Measurements from ENCODE around the gene RBFOX1.

RBFOX1 gene

GRCh38 chr16:7614021-7614795 is 281.6 kb downstream of the RBFOX1 start:
- DNase-seq = no peak

- DNase-seq = no peak
Observed at GRCh38 chr16:7615565-7615964, 282.9 kb downstream of the RBFOX1 start.

- no peak for DNase-seq
Observed at GRCh38 chr16:7624871-7625766, 292.5 kb downstream of the RBFOX1 start.

- no peak for DNase-seq
Observed at GRCh38 chr16:7628981-7629380, 296.3 kb downstream of the RBFOX1 start.

GRCh38 chr16:7629571-7629970 is 296.9 kb downstream of the RBFOX1 start:
- DNase-seq = no peak

- no peak for DNase-seq
Observed at GRCh38 chr16:7637446-7637845, 304.8 kb downstream of the RBFOX1 start.

- DNase-seq = no peak
Observed at GRCh38 chr16:7638306-7638705, 305.7 kb downstream of the RBFOX1 start.

GRCh38 chr16:7640334-7640733 is 307.7 kb downstream of the RBFOX1 start:
- no peak for DNase-seq

GRCh38 chr16:7644176-7644575 is 311.5 kb downstream of the RBFOX1 start:
- no peak for DNase-seq

- no peak for DNase-seq
Observed at GRCh38 chr16:7644811-7645210, 312.2 kb downstream of the RBFOX1 start.

- no peak for DNase-seq
Observed at GRCh38 chr16:7646821-7647500, 314.3 kb downstream of the RBFOX1 start.

GRCh38 chr16:7650431-7650830 is 317.8 kb downstream of the RBFOX1 start:
- no peak for DNase-seq

- DNase-seq = no peak
Observed at GRCh38 chr16:7651803-7652570, 319.3 kb downstream of the RBFOX1 start.

- no peak for DNase-seq
Observed at GRCh38 chr16:7653746-7654461, 321.3 kb downstream of the RBFOX1 start.

GRCh38 chr16:7675628-7676027 is 343.0 kb downstream of the RBFOX1 start:
- DNase-seq = no peak

- no peak for DNase-seq
Observed at GRCh38 chr16:7680296-7680695, 347.7 kb downstream of the RBFOX1 start.

- DNase-seq = no peak
Observed at GRCh38 chr16:7688811-7689210, 356.2 kb downstream of the RBFOX1 start.

- DNase-seq = no peak
Observed at GRCh38 chr16:7689234-7689633, 356.6 kb downstream of the RBFOX1 start.

- no peak for DNase-seq
Observed at GRCh38 chr16:7691533-7691932, 358.9 kb downstream of the RBFOX1 start.

GRCh38 chr16:7703672-7704071 is 371.0 kb downstream of the RBFOX1 start:
- no peak for DNase-seq

GRCh38 chr16:7705885-7706284 is 373.2 kb downstream of the RBFOX1 start:
- no peak for DNase-seq

- DNase-seq = no peak
Observed at GRCh38 chr16:7709186-7709585, 376.5 kb downstream of the RBFOX1 start.

Data from stimulated activated CD8-positive, alpha-beta memory T cell treated with anti-CD3 and anti-CD28 coated beads, Interleukin-4, amount 100 ng/mL, for 48 hours (primary cell).